B cell (primary cell): ENCODE data around the gene TMEM120B. TPM values are rescaled to one million over a fixed set of nuclear protein-coding genes. Genes with fewer than 3 reads are reported as not detected.

Experiments
- polyA plus RNA-seq: library from polyadenylated mRNA; depleted of rRNA; stranded (reverse); fragments of >200 nt; gene quantifications from 2 replicates; pipeline ENCODE4 v1.2.3, GENCODE V29; 2012
- total RNA-seq, 2 donors: library from RNA; stranded (reverse); fragments of 120-200 nt in 1 of 2; gene quantifications; 1 replicate in 1 of 2; 2 replicates in 1 of 2; pipeline versions ENCODE4 v1.2.3 to v1.2.4, GENCODE V29; 2013 to 2022

TMEM120B gene
- total and polyA plus RNA-seq, 2 donors (not counting 1 experiment from before 2014, with no cell fraction given), result 9.2 to 9.7 TPM

Other genes starting within 250 kb of the TMEM120B start
- 126 and 129 TPM in 2 replicates for gene KDM2B, start 131.7 kb upstream of the TMEM120B start, total RNA-seq
- 108 and 109 TPM in 2 replicates for gene KDM2B, start 131.7 kb upstream of the TMEM120B start, polyA plus RNA-seq
- gene ORAI1, start 86.2 kb upstream of the TMEM120B start, total RNA-seq, result 43.2 and 44.2 TPM in 2 replicates
- 57.0 and 66.0 TPM in 2 replicates for gene ORAI1, start 86.2 kb upstream of the TMEM120B start, polyA plus RNA-seq
- 1.3 and 2.0 TPM in 2 replicates for gene MORN3, start 43.1 kb upstream of the TMEM120B start, total RNA-seq
- gene MORN3, start 43.1 kb upstream of the TMEM120B start, polyA plus RNA-seq, result 0.22 and 0.45 TPM in 2 replicates
- 87.1 and 90.3 TPM in 2 replicates for gene RHOF, start 80.9 kb downstream of the TMEM120B start, total RNA-seq
- gene RHOF, start 80.9 kb downstream of the TMEM120B start, polyA plus RNA-seq, result 129 and 150 TPM in 2 replicates
- 60.6 and 61.4 TPM in 2 replicates for gene SETD1B, start 91.3 kb downstream of the TMEM120B start, total RNA-seq
- gene SETD1B, start 91.3 kb downstream of the TMEM120B start, polyA plus RNA-seq, result 7.3 and 7.9 TPM in 2 replicates
- not detected in 2 replicates for gene HPD, start 146.1 kb downstream of the TMEM120B start, total RNA-seq
- gene HPD, start 146.1 kb downstream of the TMEM120B start, polyA plus RNA-seq, result not detected in 2 replicates
- 37.1 and 38.2 TPM in 2 replicates for gene PSMD9, start 176.0 kb downstream of the TMEM120B start, total RNA-seq
- gene PSMD9, start 176.0 kb downstream of the TMEM120B start, polyA plus RNA-seq, result 81.6 and 83.4 TPM in 2 replicates
- gene CFAP251, start 205.8 kb downstream of the TMEM120B start, total RNA-seq, result 1.4 and 1.6 TPM in 2 replicates
- gene CFAP251, start 205.8 kb downstream of the TMEM120B start, polyA plus RNA-seq, result 0.22 and 0.97 TPM in 2 replicates